Testis (tissue), 3 donors: Measurements from ENCODE around the gene GARNL3. TPM values are rescaled to one million over a fixed set of nuclear protein-coding genes. Genes with fewer than 3 reads are reported as not detected.
A peak's percentile ranks its signal among the peaks of the same experiment; 100 is the strongest.

Source experiments
- DNase-seq: peaks from one replicate; pipeline ENCODE4 v3.0.0-alpha.2; 2019
- H3K27ac ChIP-seq, 2 donors: fragments of 200-600 bp; sonication (generic); one replicate each; pipeline ENCODE4 v1.5.1; 2019
- H3K27me3 ChIP-seq: fragments of 200-600 bp; sonication (generic); one replicate; pipeline ENCODE4 v1.5.1; 2019
- H3K36me3 ChIP-seq: fragments of 200-600 bp; sonication (generic); one replicate; pipeline ENCODE4 v1.5.1; 2017; ENCODE audit warnings: low read depth; ENCODE audit errors: missing control alignments
- H3K4me1 ChIP-seq: fragments of 200-600 bp; sonication (generic); one replicate; pipeline ENCODE4 v1.5.1; 2019
- H3K4me3 ChIP-seq, 2 donors: fragments of 200-600 bp; sonication (generic); one replicate each; pipeline ENCODE4 v1.5.1; 2017 to 2019
- H3K9me3 ChIP-seq: fragments of 200-600 bp; sonication (generic); one replicate; pipeline ENCODE4 v1.5.1; 2017
- CTCF ChIP-seq, 3 experiments: fragments of 450-650 bp in 2 of 3; fragments of 200-600 bp in 1 of 3; sonication (generic) in 1 of 3; IDR thresholded peaks; one replicate each; pipeline ENCODE4 v1.5.1; 2016 to 2019; ENCODE audit warnings: antibody characterized with exemption in 3 of 3, mild to moderate bottlenecking in 2 of 3, moderate library complexity in 1 of 3
- POLR2A ChIP-seq: fragments of 450-650 bp; IDR thresholded peaks from one replicate; pipeline ENCODE4 v1.6.1; 2017; ENCODE audit warnings: antibody characterized with exemption, mild to moderate bottlenecking, moderate library complexity
- WGBS, 2 donors: methylation state at CpG; one replicate each; pipeline ENCODE4 v1.1.5; 2018; 5-methylcytosine and 5-hydroxymethylcytosine counted together
- intact Hi-C: fragments of 100-400 bp; cut with DNase I; formaldehyde crosslinking; loops from one replicate; pipeline ENCODE4 v1.15.1; 2023; ENCODE audit warnings: low total_unique reads
- polyA plus RNA-seq: library from polyadenylated mRNA; stranded (reverse); fragments of 350-450 nt; fragmentation: Illumina TruSeq; extraction: RNeasy Lipid Tissue Mini Kit (QIAGEN cat#74804); gene quantifications from one replicate; pipeline ENCODE4 v1.2.3, GENCODE V29; 2014; ENCODE audit warnings: low read depth, low replicate concordance; ENCODE audit not compliant: insufficient read depth
- total RNA-seq, 2 donors: library from RNA; depleted of rRNA; stranded (reverse); fragments of >200 nt; gene quantifications; one replicate each; pipeline ENCODE4 v1.2.3, GENCODE V29; 2016

GARNL3 gene
- total and polyA plus RNA-seq, 3 donors from 2014 or later = 12.9 to 42.8 (median 25.9) TPM

GRCh38 chr9:127396253-127396807, 131.8 kb downstream of the GARNL3 start:
- 7 to 8% methylated on average over 8 to 23 of the region's 27 CpGs for WGBS, 2 donors

DNA sequence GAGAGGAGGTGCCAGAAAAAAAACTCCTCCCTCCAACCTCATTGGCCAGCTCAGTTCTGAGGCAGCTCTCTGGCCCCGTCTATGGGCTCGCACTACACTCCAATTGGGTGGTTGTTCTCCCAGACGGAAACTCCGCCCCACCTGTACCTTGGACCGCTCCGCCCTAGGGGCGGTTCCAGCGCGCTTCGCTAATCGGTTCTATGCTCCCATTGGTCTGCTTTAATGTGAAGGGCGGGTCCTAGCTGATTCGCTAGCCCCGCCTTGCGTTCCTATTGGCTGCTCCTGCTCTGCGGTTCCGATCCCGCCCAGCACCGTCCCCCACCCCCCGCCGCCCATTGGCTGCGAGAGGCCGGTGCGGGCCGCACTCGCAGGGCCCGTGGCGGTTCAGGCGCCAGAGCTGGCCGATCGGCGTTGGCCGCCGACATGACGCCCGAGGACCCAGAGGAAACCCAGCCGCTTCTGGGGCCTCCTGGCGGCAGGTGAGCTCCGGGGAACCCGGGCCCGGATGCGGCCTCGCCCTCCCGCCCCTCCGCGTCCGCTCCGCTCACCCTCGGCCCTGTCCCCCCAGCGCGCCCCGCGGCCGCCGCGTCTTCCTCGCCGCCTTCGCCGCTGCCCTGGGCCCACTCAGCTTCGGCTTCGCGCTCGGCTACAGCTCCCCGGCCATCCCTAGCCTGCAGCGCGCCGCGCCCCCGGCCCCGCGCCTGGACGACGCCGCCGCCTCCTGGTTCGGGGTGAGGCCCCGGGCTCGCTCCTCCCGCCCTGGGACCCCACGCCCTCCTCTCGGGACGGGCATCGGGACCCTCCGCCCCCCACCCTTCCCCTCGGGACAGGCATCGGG, 132.5 kb downstream of the GARNL3 start, which contains the start of gene SLC2A8:
Gene SLC2A8 (plus strand): TSS at position 362 of the 838 bp plus-strand sequence. CDS start 62 bp downstream, at position 424.
- 0 to 1% methylated on average over 44 to 86 of the region's 87 CpGs for WGBS, 2 donors
- no peaks in the 10 kb centered on the region for H3K36me3 ChIP-seq
- peak within 1 kb of the TSS; percentile 51 to 90 for H3K27ac ChIP-seq
- TF ChIP-seq POLR2A (no peak), CTCF (IDR thresholded peaks at IDR 0.05) (peak in 2 of 3 experiments; percentile 11 to 25)
- peak within 1 kb of the TSS; percentile 84 to 90 for H3K4me3 ChIP-seq
- H3K4me1 ChIP-seq = peaks cover 10% of the 10 kb centered on the region
- no peaks in the 10 kb centered on the region for H3K9me3 ChIP-seq
- H3K27me3 ChIP-seq = no peaks in the 10 kb centered on the region
- intact Hi-C loops = no loop called here
- peak; percentile 99 for DNase-seq

More at GRCh38 chr9:127396253-127396807, 131.8 kb downstream of the GARNL3 start:
- TF ChIP-seq POLR2A (no peak), CTCF (IDR thresholded peaks at IDR 0.05) (no peak)
- no peak overlapping the region for H3K27ac ChIP-seq
- H3K9me3 ChIP-seq = no peaks in the 10 kb centered on the region
- no peak for DNase-seq
- no peaks in the 10 kb centered on the region for H3K36me3 ChIP-seq
- H3K27me3 ChIP-seq = no peaks in the 10 kb centered on the region
- intact Hi-C loops = no loop called here
- H3K4me1 ChIP-seq = peaks cover 10% of the 10 kb centered on the region
- H3K4me3 ChIP-seq = peak overlapping the region; percentile 32 to 84

DNA sequence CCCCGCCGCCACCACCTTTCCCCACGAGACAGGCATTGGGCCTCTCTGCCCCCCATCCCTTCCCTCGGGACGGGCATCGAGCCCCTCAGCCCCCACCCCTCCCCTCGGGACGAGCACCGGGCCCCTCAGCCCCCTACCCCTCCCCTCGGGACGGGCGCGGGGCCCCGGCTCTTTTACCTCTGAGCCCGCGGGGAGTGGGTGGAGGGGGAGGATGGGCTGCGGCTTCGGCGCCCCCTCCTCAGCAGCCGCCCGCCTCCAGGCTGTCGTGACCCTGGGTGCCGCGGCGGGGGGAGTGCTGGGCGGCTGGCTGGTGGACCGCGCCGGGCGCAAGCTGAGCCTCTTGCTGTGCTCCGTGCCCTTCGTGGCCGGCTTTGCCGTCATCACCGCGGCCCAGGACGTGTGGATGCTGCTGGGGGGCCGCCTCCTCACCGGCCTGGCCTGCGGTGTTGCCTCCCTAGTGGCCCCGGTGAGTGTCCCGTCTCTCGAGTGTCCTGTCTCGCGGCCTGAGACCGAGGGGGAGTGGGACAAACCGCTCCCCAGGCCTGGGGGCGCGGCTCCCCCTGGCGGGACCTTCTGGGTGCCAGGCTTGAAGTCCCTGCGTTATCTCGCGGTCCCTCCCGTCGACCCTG, 133.2 kb downstream of the GARNL3 start:
- WGBS, 2 donors = 0 to 2% methylated on average over 2 to 54 of the region's 55 CpGs
- Histone ChIP-seq H3K4me3 (peak overlapping the region; percentile 84 to 90), H3K27me3 (no peaks in the 10 kb centered on the region), H3K4me1 (peaks cover 10% of the 10 kb centered on the region), H3K36me3 (no peaks in the 10 kb centered on the region), H3K9me3 (no peaks in the 10 kb centered on the region), H3K27ac (peak overlapping the region; percentile 51 to 90)
- DNase-seq = peak; percentile 58
- TF ChIP-seq POLR2A = no peak
- peak; percentile 31 to 39 (median 37) for TF ChIP-seq CTCF (IDR thresholded peaks at IDR 0.05)
- intact Hi-C loops = no loop called here

GRCh38 chr9:127398275-127398647, 133.7 kb downstream of the GARNL3 start:
- TF ChIP-seq POLR2A = no peak
- no peak for TF ChIP-seq CTCF (IDR thresholded peaks at IDR 0.05)
- no peak for DNase-seq
- 18 to 35% methylated on average over 5 of the region's 5 CpGs for WGBS, 2 donors
- H3K27me3 ChIP-seq = no peaks in the 10 kb centered on the region
- peaks cover 10% of the 10 kb centered on the region for H3K4me1 ChIP-seq
- H3K9me3 ChIP-seq = no peaks in the 10 kb centered on the region
- H3K4me3 ChIP-seq = peak overlapping the region; percentile 84 to 90
- H3K27ac ChIP-seq = peak overlapping the region in 1 of 2 donors; percentile 90
- intact Hi-C loops = no loop called here
- no peaks in the 10 kb centered on the region for H3K36me3 ChIP-seq
